Left lung (tissue), 10 donors: ENCODE measurements around the gene ACACA. TPM values are rescaled to one million over a fixed set of nuclear protein-coding genes. Genes with fewer than 3 reads are reported as not detected.

ENCODE experiments used
- ATAC-seq: fragments of 200-7000 bp; cut with Tn5 transposase; one replicate; pipeline ENCODE4 v1.9.1; 2020; ENCODE audit warnings: moderate library complexity
- DNase-seq, 4 donors: peaks; one replicate each; pipeline ENCODE4 v3.0.0-alpha.2; 2013 to 2020
- H3K27ac ChIP-seq, 2 donors: fragments of 200-600 bp; sonication (generic) in 1 of 2; one replicate each; pipeline versions ENCODE4 v1.5.0 to v1.8.0; 2020 to 2021
- H3K27me3 ChIP-seq, 2 donors: fragments of 200-600 bp; sonication (generic) in 1 of 2; one replicate each; pipeline versions ENCODE4 v1.5.0 to v1.8.0; 2020 to 2021
- H3K36me3 ChIP-seq, 2 donors: fragments of 200-600 bp; sonication (generic) in 1 of 2; one replicate each; pipeline versions ENCODE4 v1.5.0 to v1.8.0; 2020 to 2021
- H3K4me1 ChIP-seq, 2 donors: fragments of 200-600 bp; one replicate each; pipeline ENCODE4 v1.8.0; 2021
- H3K4me3 ChIP-seq, 2 donors: fragments of 200-600 bp; sonication (generic) in 1 of 2; one replicate each; pipeline versions ENCODE4 v1.5.0 to v1.8.0; 2020 to 2021; ENCODE audit warnings: mild to moderate bottlenecking in 1 of 2
- H3K9me3 ChIP-seq, 2 donors: fragments of 200-600 bp; sonication (generic) in 1 of 2; one replicate each; pipeline versions ENCODE4 v1.5.0 to v1.8.0; 2020 to 2021
- intact Hi-C, 2 donors: fragments of 100-400 bp; cut with DNase I; formaldehyde crosslinking; loops; one replicate each; pipeline versions ENCODE4 v1.11.2 to v1.14.2; 2022
- polyA plus RNA-seq, 6 donors: library from polyadenylated mRNA; unstranded; fragments of 120-200 nt; gene quantifications; one replicate each; pipeline ENCODE4 v1.2.1, GENCODE V29; 2013; ENCODE audit not compliant: insufficient read length in 6 of 6
- total RNA-seq, 2 donors: library from RNA; stranded (reverse); fragmentation: NEBNext Ultra II Directional; extraction: Animal tissue kit (Norgen Biotek cat#: 25700); gene quantifications; one replicate each; pipeline ENCODE4 v1.2.1, GENCODE V29; 2021
- TF ChIP-seq, protein P1 (sequence below), 2 donors: fragments of 200-600 bp; sonication (generic) in 1 of 2; IDR thresholded peaks; one replicate each; pipeline versions ENCODE4 v1.5.0 to v1.8.0; 2021; ENCODE audit warnings: antibody characterized with exemption in 2 of 2
- donor health status: DM: no; HTN: yes; CAD: no.
- donor health status: DM: no; HTN: no; CAD: no.

ACACA gene
- total and polyA plus RNA-seq, 8 donors = 43.6 to 128 (median 53.3) TPM

DNA sequence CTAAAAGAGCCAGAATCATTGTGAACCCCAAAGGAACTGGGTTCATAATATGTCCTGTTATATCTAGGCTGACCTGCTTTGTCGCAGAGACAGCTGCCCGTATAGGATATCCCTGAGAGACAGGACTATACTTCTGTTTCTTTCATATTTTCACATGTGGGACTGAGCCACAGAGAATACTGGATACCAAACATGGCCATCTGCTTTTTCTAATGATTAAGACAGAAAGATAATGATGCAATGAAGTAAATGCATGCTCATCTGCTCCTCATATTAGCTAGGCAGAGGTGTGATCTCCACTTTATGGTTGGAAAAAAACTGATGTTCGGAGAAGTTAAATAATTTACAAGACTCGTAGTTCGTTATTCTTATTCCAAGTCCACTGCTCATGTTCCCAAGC, 297.5 kb downstream of the ACACA start:
- H3K27me3 ChIP-seq = no peaks in the 10 kb centered on the region
- no peak for ATAC-seq

DNA sequence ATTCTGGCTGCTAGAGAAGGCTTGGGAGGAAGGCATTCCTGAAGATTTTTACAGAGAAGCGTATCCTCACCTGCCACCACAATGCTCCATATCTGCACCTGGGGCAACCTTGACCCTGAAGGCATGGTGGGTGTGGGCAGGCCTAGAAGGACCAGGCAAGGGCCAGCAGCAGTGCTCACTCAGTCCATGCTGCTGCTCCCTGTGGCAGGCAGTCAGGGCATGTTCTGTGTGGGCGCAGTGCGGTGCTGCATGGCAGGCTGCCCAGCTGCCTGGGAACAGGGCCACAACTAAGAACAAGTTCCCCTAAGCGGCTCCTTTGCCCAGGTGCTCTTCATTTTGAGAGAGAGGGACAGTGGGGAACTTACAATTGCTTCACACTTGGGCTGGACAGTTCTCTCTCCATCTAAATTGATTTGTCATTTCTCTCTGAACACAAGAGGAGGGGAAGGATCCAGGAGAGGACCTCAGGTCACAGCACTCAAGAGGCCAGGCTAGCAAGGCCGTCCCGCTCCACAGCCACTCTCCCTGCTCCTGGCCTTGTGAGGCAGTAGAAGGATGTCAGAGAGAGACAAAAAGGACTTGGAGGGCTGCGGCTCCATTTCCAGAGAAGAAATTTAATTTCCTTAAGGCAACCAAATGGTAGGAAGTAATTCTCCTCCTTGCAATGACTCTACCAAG, 299.1 kb downstream of the ACACA start:
- Histone ChIP-seq H3K36me3 (peaks cover 0 to 77% of the 10 kb centered on the region in 2 donors), H3K4me3 (no peak overlapping the region), H3K4me1 (no peaks in the 10 kb centered on the region), H3K27ac (no peak overlapping the region), H3K9me3 (no peaks in the 10 kb centered on the region), H3K27me3 (no peaks in the 10 kb centered on the region)
- TF ChIP-seq, protein P1, sequence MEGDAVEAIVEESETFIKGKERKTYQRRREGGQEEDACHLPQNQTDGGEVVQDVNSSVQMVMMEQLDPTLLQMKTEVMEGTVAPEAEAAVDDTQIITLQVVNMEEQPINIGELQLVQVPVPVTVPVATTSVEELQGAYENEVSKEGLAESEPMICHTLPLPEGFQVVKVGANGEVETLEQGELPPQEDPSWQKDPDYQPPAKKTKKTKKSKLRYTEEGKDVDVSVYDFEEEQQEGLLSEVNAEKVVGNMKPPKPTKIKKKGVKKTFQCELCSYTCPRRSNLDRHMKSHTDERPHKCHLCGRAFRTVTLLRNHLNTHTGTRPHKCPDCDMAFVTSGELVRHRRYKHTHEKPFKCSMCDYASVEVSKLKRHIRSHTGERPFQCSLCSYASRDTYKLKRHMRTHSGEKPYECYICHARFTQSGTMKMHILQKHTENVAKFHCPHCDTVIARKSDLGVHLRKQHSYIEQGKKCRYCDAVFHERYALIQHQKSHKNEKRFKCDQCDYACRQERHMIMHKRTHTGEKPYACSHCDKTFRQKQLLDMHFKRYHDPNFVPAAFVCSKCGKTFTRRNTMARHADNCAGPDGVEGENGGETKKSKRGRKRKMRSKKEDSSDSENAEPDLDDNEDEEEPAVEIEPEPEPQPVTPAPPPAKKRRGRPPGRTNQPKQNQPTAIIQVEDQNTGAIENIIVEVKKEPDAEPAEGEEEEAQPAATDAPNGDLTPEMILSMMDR (IDR thresholded peaks at IDR 0.05) = no peak
- peak in 3 of 4 donors; percentile 64 to 84 (median 71) for DNase-seq
- intact Hi-C loops = no loop called here
- peak; percentile 97 for ATAC-seq

More for the DNA sequence above, 297.5 kb downstream of the ACACA start:
- TF ChIP-seq, protein P1 (IDR thresholded peaks at IDR 0.05) = no peak
- H3K4me3 ChIP-seq = no peak overlapping the region
- no peak overlapping the region for H3K27ac ChIP-seq
- H3K36me3 ChIP-seq = peaks cover 0 to 70% of the 10 kb centered on the region in 2 donors
- intact Hi-C loops = no loop called here
- DNase-seq = no peak
- H3K9me3 ChIP-seq = no peaks in the 10 kb centered on the region
- H3K4me1 ChIP-seq = no peaks in the 10 kb centered on the region

DNA sequence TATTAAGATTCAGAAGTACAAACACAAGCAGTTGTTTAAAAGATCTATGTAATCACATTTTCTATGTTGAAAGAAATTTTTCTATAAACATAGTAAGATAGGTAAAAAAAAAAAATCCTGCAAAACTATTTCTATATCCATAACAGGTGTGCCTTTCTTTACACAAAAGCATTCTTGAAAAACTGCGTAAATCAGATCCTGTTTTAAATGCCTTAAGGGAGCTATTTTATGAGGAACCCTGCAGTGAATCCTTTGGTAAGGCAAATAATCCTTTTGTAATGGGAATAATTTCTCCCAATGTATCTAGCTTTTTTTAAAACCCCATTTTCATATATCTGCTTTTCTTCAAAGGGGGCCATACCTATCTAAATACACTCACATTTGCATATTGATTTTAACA, 300.6 kb downstream of the ACACA start:
- Histone ChIP-seq H3K27ac (no peak overlapping the region), H3K9me3 (no peaks in the 10 kb centered on the region), H3K36me3 (peaks cover 0 to 79% of the 10 kb centered on the region in 2 donors), H3K4me1 (no peaks in the 10 kb centered on the region), H3K4me3 (no peak overlapping the region), H3K27me3 (no peaks in the 10 kb centered on the region)
- intact Hi-C loops = no loop called here
- DNase-seq = no peak
- no peak for ATAC-seq
- TF ChIP-seq, protein P1 (IDR thresholded peaks at IDR 0.05) = no peak

DNA sequence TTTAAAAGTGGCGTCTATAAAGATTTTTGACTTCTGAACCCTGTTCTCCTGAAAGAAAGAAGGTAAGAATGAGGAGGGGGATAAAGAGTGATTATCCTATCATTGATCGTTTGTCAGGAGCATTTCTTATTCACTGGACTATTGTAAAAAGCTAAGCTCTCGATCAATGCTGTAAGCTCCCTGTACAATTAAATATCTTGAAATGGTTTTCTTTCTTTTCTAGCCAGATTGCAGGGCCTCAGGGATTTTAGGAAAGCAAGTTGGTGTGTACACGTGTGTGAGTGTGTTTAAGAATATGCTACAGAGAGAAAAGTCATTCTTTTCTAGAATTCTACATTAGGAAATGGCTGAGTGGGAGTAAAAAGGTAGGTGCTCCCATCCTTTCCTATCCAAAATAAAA, 303.4 kb downstream of the ACACA start:
- ATAC-seq = no peak
- intact Hi-C loops = no loop called here
- Histone ChIP-seq H3K36me3 (peaks cover 0 to 59% of the 10 kb centered on the region in 2 donors), H3K4me1 (no peaks in the 10 kb centered on the region), H3K9me3 (no peaks in the 10 kb centered on the region), H3K27me3 (no peaks in the 10 kb centered on the region), H3K27ac (no peak overlapping the region), H3K4me3 (no peak overlapping the region)
- no peak for DNase-seq
- TF ChIP-seq, protein P1 (IDR thresholded peaks at IDR 0.05) = no peak

DNA sequence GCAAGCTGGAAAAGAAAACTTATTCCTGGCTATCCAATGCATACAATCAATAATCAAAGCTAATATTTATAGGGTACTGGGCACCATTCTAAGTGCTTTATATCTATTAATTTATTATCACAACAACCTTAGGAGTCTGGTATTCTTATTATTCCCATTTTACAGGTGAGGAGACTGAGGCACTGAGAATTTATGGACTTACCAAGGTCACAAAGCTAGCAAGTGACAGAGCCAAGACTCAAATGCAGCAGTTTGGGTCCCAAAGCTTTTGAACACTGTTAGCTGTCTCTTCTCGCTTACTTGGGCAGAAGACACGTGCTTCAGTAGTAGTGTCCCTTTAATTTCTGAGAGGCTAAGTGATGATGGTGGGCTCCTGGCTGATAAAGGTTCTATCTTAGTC, 305.3 kb downstream of the ACACA start:
- TF ChIP-seq, protein P1 (IDR thresholded peaks at IDR 0.05) = no peak
- Histone ChIP-seq H3K4me3 (no peak overlapping the region), H3K27me3 (no peaks in the 10 kb centered on the region), H3K9me3 (no peaks in the 10 kb centered on the region), H3K36me3 (peaks cover 0 to 66% of the 10 kb centered on the region in 2 donors), H3K27ac (no peak overlapping the region), H3K4me1 (no peaks in the 10 kb centered on the region)
- intact Hi-C loops = no loop called here
- ATAC-seq = no peak
- DNase-seq = no peak
